ENCODE data around the gene FAM117B.

The FAM117B gene

GRCh38 chr2:202717598-202718310 is 83.0 kb downstream of the FAM117B start:
- H3K9me3 ChIP-seq (ENCODE audit: severe bottlenecking), result no peaks in the 10 kb centered on the region
- H3K4me3 ChIP-seq (ENCODE audit: low read depth, low read length), result no peak overlapping the region
- TF ChIP-seq CTCF (IDR thresholded peaks at IDR 0.05; ENCODE audit: low read depth, low read length), result no peak
- no peaks in the 10 kb centered on the region for H3K36me3 ChIP-seq
- H3K27ac ChIP-seq, result no peak overlapping the region
- no peaks in the 10 kb centered on the region for H3K27me3 ChIP-seq (ENCODE audit: insufficient read depth, low read depth, severe bottlenecking)
- no peak for DNase-seq

GRCh38 chr2:202718614-202719013 is 83.8 kb downstream of the FAM117B start:
- Histone ChIP-seq H3K9me3 (ENCODE audit: severe bottlenecking) (no peaks in the 10 kb centered on the region), H3K27ac (no peak overlapping the region), H3K27me3 (ENCODE audit: insufficient read depth, low read depth, severe bottlenecking) (no peaks in the 10 kb centered on the region), H3K4me3 (ENCODE audit: low read depth, low read length) (no peak overlapping the region), H3K36me3 (no peaks in the 10 kb centered on the region)
- no peak for TF ChIP-seq CTCF (IDR thresholded peaks at IDR 0.05; ENCODE audit: low read depth, low read length)
- DNase-seq, result no peak

- DNase-seq, result no peak
- H3K4me3 ChIP-seq (ENCODE audit: low read depth, low read length), result no peak overlapping the region
- TF ChIP-seq CTCF (IDR thresholded peaks at IDR 0.05; ENCODE audit: low read depth, low read length), result no peak
- no peaks in the 10 kb centered on the region for H3K36me3 ChIP-seq
- H3K9me3 ChIP-seq (ENCODE audit: severe bottlenecking), result no peaks in the 10 kb centered on the region
- no peaks in the 10 kb centered on the region for H3K27me3 ChIP-seq (ENCODE audit: insufficient read depth, low read depth, severe bottlenecking)
- H3K27ac ChIP-seq, result no peak overlapping the region
Measured at GRCh38 chr2:202720226-202720625, 85.5 kb downstream of the FAM117B start.

- TF ChIP-seq CTCF (IDR thresholded peaks at IDR 0.05; ENCODE audit: low read depth, low read length), result no peak
- no peak for DNase-seq
- Histone ChIP-seq H3K4me3 (ENCODE audit: low read depth, low read length) (no peak overlapping the region), H3K27ac (no peak overlapping the region), H3K9me3 (ENCODE audit: severe bottlenecking) (no peaks in the 10 kb centered on the region), H3K27me3 (ENCODE audit: insufficient read depth, low read depth, severe bottlenecking) (no peaks in the 10 kb centered on the region), H3K36me3 (peaks cover 3% of the 10 kb centered on the region; the same call in 1 of the 2 replicates)
Measured at GRCh38 chr2:202721621-202722020, 86.9 kb downstream of the FAM117B start.

- Histone ChIP-seq H3K9me3 (ENCODE audit: severe bottlenecking) (no peaks in the 10 kb centered on the region), H3K27ac (no peak overlapping the region), H3K4me3 (ENCODE audit: low read depth, low read length) (no peak overlapping the region), H3K27me3 (ENCODE audit: insufficient read depth, low read depth, severe bottlenecking) (no peaks in the 10 kb centered on the region), H3K36me3 (peaks cover 3% of the 10 kb centered on the region; the same call in 1 of the 2 replicates)
- DNase-seq, result no peak
- TF ChIP-seq CTCF (IDR thresholded peaks at IDR 0.05; ENCODE audit: low read depth, low read length), result no peak
Measured at GRCh38 chr2:202723746-202724145, 89.0 kb downstream of the FAM117B start.

GRCh38 chr2:202726070-202726469 is 91.3 kb downstream of the FAM117B start:
- Histone ChIP-seq H3K27ac (no peak overlapping the region), H3K9me3 (ENCODE audit: severe bottlenecking) (no peaks in the 10 kb centered on the region), H3K27me3 (ENCODE audit: insufficient read depth, low read depth, severe bottlenecking) (no peaks in the 10 kb centered on the region), H3K36me3 (peaks cover 3% of the 10 kb centered on the region; the same call in 1 of the 2 replicates), H3K4me3 (ENCODE audit: low read depth, low read length) (no peak overlapping the region)
- no peak for TF ChIP-seq CTCF (IDR thresholded peaks at IDR 0.05; ENCODE audit: low read depth, low read length)
- DNase-seq, result no peak
